ENCODE results near the gene SHLD1.

- TF ChIP-seq CTCF (conservative IDR thresholded peaks at IDR 0.05): no peak
- TF ChIP-seq EZH2 (IDR thresholded peaks at IDR 0.05; ENCODE audit: low read depth): no peak
Observed at GRCh38 chr20:5811746-5812145, 61.5 kb downstream of the SHLD1 start.

Measured in PC-9 (cell line).